Muscle layer of colon (tissue), 2 donors: Measurements from ENCODE around the gene RAB5B.
"Not testable (repeated sequence)": the region's sequence is repeated elsewhere in the genome, so short reads cannot be mapped to it uniquely, and the experiment has no call there.

ENCODE experiments used
- H3K27ac ChIP-seq: one replicate; pipeline ENCODE4 v1.7.0; 2013; ENCODE audit warnings: low read depth, mild to moderate bottlenecking, low read length, moderate library complexity
- H3K27me3 ChIP-seq, 2 donors: one replicate each; pipeline ENCODE4 v1.7.0; 2013; ENCODE audit warnings: low read length in 2 of 2, mild to moderate bottlenecking in 2 of 2; ENCODE audit not compliant: insufficient read depth in 2 of 2, control insufficient read depth in 1 of 2
- H3K36me3 ChIP-seq: one replicate; pipeline ENCODE4 v1.7.0; 2013; ENCODE audit warnings: mild to moderate bottlenecking, low read length; ENCODE audit not compliant: insufficient read depth
- H3K4me1 ChIP-seq: one replicate; pipeline ENCODE4 v1.7.0; 2013; ENCODE audit warnings: mild to moderate bottlenecking, low read length; ENCODE audit not compliant: insufficient read depth
- H3K4me3 ChIP-seq, 2 donors: one replicate each; pipeline ENCODE4 v1.7.0; 2013; ENCODE audit warnings: low read length in 2 of 2, low read depth in 1 of 2, mild to moderate bottlenecking in 1 of 2, moderate library complexity in 1 of 2
- H3K9ac ChIP-seq: one replicate; pipeline ENCODE4 v1.7.0; 2013; ENCODE audit warnings: low read length
- H3K9me3 ChIP-seq: one replicate; pipeline ENCODE4 v1.7.0; 2013; ENCODE audit warnings: mild to moderate bottlenecking, low read length
- donor health status: abdominal sarcoma.
- donor health status: Adenocarcinoma of cecum.

RAB5B gene

DNA sequence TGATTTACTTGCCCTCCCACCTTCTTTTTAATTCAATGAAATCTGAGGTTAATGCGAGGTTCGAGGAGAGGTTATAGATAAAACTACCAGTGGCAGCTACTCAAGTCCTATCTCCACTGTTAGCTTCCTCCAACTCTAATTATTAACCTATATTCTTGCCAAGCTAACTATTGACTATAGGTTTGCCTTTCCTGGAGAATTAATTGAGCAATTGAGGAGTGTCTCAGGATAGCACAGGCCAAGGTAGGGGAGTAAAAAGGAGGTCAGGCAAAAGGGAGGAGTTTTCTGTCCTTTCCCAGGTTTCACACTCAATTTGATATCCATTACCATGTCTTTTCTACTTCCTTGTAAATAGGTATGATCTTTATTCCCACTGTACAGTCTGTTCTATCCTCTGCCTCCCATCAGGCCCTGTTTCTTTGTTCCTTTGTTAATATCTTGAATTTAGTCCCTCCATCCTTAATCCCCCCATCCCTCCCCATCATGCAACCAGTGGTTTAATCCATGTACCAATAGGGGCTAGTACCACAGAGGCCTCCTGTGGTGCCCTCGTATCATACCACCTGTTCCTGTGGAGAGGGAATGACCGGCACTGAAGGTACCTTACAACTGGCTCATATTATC lies 19.5 kb downstream of the RAB5B start:
- no peaks in the 10 kb centered on the region for H3K27me3 ChIP-seq
- H3K27ac ChIP-seq, result no peak overlapping the region
- H3K4me1 ChIP-seq, result peaks cover 15% of the 10 kb centered on the region
- peaks cover 53% of the 10 kb centered on the region for H3K36me3 ChIP-seq
- no peak overlapping the region for H3K4me3 ChIP-seq
- H3K9ac ChIP-seq, result no peak overlapping the region
- no peaks in the 10 kb centered on the region for H3K9me3 ChIP-seq

DNA sequence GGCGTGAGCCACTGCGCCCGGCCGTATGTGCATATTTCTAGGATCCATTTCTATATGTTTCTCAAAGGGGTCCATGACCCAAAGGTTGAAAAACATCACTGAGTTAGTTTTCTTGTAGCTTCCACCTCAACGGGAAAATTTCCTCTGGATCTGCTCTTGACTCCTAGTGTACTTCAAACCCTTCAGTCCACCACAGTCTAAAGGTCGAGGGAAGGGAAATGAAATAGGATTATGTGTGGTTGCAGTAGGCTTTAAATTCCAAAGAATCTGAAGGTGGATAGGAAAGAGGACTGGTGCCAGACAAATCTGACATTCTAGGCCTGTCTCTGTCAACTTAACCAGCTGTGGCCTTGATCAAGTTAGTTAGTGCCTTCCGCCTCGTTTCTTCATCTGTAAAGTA lies 21.5 kb downstream of the RAB5B start:
- Histone ChIP-seq H3K36me3 (peaks cover 40% of the 10 kb centered on the region), H3K27ac (no peak overlapping the region), H3K4me1 (peaks cover 15% of the 10 kb centered on the region), H3K27me3 (no peaks in the 10 kb centered on the region), H3K4me3 (no peak overlapping the region), H3K9ac (no peak overlapping the region), H3K9me3 (no peaks in the 10 kb centered on the region)

DNA sequence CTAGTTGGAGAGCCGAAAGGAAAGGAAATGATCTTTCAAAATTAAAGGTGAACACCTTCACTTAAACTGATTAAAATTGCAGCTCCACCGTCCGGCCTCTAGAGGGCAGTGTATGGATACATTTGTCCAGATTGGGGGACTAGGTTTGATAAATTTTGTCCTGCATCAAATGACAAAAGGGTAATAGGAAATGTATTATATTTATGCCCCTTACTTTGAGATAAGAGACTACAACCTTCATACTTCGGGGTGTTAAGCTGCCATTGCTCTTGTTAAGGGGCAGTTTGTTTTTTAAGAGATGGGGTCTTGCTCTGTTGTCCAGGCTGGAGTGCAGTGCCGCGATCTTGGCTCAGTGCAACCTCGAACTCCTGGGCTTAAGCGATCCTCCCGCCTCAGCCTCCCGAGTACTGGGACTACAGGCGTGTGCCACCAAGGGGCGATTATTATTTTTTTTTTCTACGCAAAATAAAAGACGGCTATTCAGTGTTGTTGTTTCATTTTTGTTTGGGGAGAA lies 22.4 kb downstream of the RAB5B start:
- Histone ChIP-seq H3K36me3 (peaks cover 31% of the 10 kb centered on the region), H3K27ac (peak overlapping the region; percentile 91), H3K4me1 (peaks cover 15% of the 10 kb centered on the region), H3K9me3 (no peaks in the 10 kb centered on the region), H3K4me3 (peak overlapping the region; percentile 55 to 97), H3K9ac (peak overlapping the region; percentile 45), H3K27me3 (no peaks in the 10 kb centered on the region)

DNA sequence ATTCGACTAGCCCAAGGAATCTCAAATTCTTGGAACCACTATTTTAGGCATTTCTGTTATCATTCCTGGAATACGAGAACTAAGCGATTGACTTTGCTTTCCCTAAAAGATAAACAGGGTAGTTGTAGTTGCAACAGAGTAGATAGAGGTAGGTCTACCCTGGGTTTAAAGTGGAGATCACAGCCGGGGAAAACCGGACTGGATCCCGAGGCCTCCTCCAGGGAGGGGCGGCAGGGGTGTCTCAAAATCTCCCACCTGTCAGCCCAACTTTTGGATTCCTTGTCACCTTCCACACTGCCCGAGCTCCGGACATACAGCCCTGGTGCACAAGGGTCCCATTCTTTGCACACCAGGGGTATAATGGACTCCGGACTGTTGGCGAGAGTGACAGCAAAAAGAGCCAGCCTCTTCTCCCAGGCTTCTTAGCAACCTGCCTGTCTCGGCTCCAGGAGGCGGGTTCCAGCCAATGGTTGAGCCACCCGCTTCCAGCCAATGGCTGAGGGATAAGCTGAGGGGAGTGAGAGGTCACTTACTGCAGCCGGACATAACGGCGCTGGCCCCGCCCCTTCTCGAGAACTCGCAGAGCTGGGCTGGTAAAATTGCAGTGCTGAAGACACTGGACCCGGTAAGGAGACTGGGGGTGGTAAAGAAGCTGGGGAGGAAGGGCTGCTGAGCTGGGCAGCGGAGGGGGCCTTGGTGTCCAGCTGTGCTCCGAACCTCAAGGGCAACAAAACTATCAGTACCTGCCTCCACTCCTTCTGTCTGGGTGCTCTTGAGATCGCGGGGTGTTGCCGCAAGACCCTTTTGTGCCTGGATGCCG lies 23.0 kb downstream of the RAB5B start, which contains the start of gene SUOX:
Gene SUOX, plus strand, starts transcription at position 562 of the 820 bp plus-strand sequence. CDS start 4,946 bp downstream, outside the sequence.
- H3K27me3 ChIP-seq, result no peaks in the 10 kb centered on the region
- peak within 1 kb of the TSS; percentile 91 for H3K27ac ChIP-seq
- peaks cover 31% of the 10 kb centered on the region for H3K36me3 ChIP-seq

DNA sequence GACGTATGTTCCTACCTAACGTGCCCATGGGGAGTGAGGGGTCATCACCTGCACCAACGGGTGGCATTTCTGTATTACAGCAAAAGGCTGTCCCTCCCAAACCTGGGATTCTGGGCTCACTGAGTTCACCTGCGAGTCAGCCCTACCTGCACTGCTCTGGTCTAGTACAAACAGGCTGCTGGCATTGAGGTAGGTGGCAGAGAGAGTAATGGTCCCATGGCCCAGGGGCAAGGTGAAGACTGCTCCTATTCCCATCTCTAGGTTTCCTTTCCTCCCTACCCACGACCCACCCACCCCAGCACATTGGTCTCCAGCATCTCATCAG lies 23.6 kb downstream of the RAB5B start:
- Histone ChIP-seq H3K36me3 (peaks cover 31% of the 10 kb centered on the region), H3K4me3 (peak overlapping the region; percentile 55 to 97), H3K27ac (peak overlapping the region; percentile 79), H3K9me3 (no peaks in the 10 kb centered on the region), H3K9ac (peak overlapping the region; percentile 88), H3K4me1 (peaks cover 15% of the 10 kb centered on the region), H3K27me3 (no peaks in the 10 kb centered on the region)

More for the DNA sequence above, 23.0 kb downstream of the RAB5B start, which contains the start of gene SUOX:
- H3K4me1 ChIP-seq, result peaks cover 15% of the 10 kb centered on the region
- H3K9ac ChIP-seq, result peak within 1 kb of the TSS; percentile 88
- peak within 1 kb of the TSS; percentile 55 to 97 for H3K4me3 ChIP-seq
- H3K9me3 ChIP-seq, result no peaks in the 10 kb centered on the region

DNA sequence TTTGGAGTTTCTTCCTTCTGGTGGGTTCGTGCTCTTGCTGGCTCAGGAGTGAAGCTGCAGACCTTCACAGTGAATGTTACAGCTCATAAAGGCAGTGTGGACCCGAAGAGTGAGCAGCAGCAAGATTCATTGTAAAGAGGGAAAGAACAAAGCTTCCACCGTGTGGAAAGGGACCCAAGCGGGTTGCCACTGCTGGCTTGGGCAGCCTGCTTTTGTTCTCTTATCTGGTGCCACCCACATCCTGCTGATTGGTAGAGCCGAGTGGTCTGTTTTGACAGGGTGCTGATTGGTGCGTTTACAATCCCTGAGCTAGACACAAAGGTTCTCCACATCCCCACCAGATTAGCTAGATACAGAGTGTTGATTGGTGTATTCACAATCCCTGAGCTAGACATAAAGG lies 25.6 kb downstream of the RAB5B start:
- not testable (repeated sequence) for H3K27me3 ChIP-seq, H3K9ac ChIP-seq, H3K27ac ChIP-seq, H3K9me3 ChIP-seq, H3K4me3 ChIP-seq
- Histone ChIP-seq H3K4me1 (peaks cover 15% of the 10 kb centered on the region), H3K36me3 (peaks cover 22% of the 10 kb centered on the region)

DNA sequence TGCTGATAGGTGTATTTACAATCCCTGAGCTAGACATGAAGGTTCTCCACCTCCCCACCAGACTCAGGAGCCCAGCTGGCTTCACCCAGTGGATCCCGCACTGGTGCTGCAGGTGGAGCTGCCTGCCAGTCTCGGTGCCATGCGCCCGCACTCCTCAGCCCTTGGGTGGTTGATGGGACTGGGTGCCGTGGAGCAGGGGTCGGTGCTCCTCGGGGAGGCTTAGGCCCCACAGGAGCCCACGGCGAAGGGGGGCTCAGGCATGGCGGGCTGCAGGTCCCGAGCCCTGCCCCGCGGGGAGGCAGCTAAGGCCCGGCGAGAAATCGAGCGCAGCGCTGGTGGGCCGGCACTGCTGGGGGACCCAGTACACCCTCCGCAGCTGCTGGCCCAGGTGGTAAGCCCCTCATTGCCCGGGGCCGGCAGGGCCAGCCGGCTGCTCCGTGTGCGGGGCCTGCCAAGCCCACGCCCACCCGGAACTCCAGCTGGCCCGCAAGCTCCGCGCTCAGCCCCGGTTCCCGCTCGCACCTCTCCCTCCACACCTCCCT lies 26.2 kb downstream of the RAB5B start:
- Histone ChIP-seq H3K4me1 (peaks cover 15% of the 10 kb centered on the region), H3K36me3 (peaks cover 24% of the 10 kb centered on the region)
- not testable (repeated sequence) for H3K9ac ChIP-seq, H3K4me3 ChIP-seq, H3K27ac ChIP-seq, H3K9me3 ChIP-seq, H3K27me3 ChIP-seq

DNA sequence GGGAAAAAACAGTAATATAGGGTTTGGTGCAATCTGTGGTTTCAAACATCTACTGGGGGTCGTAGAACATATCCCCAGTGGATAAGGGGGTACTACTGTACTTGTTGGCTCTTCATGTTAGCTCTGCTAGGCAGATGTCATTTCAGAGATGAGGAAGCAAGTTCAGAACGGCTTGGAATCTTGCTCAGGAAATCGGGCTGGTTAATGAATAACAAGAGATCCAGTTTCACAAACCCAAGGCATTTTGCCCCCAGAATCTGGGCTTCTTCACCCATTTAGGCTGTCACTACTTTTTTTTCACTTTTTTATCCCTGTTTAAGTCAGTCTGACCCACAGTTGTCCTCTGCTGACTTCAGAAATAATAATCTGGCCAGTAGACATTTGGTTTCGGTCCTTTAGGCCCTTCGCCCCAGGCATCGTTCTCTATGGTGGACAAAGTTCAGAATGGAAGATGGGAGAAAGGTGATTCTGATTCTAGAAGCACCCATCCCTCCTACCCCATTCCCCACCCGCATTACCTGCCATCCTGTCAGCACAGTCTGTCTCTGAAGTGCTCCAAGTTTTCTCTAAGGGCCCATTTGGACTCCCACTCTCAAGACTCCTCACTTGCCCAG lies 27.7 kb downstream of the RAB5B start:
- Histone ChIP-seq H3K27ac (no peak overlapping the region), H3K4me3 (no peak overlapping the region), H3K36me3 (peaks cover 24% of the 10 kb centered on the region), H3K4me1 (peaks cover 9% of the 10 kb centered on the region), H3K9me3 (no peaks in the 10 kb centered on the region), H3K27me3 (no peaks in the 10 kb centered on the region), H3K9ac (no peak overlapping the region)

DNA sequence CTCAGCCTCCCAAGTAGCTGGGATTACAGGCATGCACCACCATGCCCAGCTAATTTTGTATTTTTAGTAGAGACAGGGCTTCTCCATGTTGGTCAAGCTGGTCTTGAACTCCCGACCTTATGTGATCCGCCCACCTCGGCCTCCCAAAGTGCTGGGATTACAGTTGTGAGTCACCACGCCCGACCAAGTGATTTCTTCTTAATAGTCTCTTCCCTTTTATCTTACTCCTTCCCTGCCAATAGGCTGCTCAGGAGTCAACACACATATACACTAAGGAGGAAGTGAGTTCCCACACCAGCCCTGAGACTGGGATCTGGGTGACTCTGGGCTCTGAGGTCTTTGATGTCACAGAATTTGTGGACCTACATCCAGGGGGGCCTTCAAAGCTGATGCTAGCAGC lies 29.5 kb downstream of the RAB5B start:
- not testable (repeated sequence) for H3K27me3 ChIP-seq, H3K9ac ChIP-seq, H3K27ac ChIP-seq, H3K4me1 ChIP-seq, H3K9me3 ChIP-seq, H3K4me3 ChIP-seq
- H3K36me3 ChIP-seq, result peaks cover 24% of the 10 kb centered on the region

DNA sequence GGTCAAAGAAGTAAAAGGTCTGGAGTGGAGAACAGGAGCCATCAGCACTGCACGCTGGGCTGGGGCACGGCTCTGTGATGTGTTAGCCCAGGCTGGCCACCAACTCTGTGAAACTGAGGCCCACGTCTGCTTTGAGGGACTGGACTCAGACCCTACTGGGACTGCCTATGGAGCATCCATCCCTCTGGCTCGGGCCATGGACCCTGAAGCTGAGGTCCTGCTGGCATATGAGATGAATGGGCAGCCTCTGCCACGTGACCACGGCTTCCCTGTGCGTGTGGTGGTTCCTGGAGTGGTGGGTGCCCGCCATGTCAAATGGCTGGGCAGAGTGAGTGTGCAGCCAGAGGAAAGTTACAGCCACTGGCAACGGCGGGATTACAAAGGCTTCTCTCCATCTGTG lies 30.3 kb downstream of the RAB5B start:
- Histone ChIP-seq H3K27me3 (no peaks in the 10 kb centered on the region), H3K9ac (no peak overlapping the region), H3K4me3 (no peak overlapping the region), H3K36me3 (peaks cover 24% of the 10 kb centered on the region), H3K4me1 (no peaks in the 10 kb centered on the region), H3K9me3 (no peaks in the 10 kb centered on the region), H3K27ac (no peak overlapping the region)
